GM18508 (cell line): ENCODE measurements around the gene CACNA1D.

Source experiments
- ATAC-seq: cut with Tn5 transposase; IDR thresholded peaks from one replicate; pipeline ENCODE4 v1.9.1; 2021; ENCODE audit warnings: moderate number of reproducible peaks; ENCODE audit not compliant: insufficient read depth, unreplicated experiment

CACNA1D gene

DNA sequence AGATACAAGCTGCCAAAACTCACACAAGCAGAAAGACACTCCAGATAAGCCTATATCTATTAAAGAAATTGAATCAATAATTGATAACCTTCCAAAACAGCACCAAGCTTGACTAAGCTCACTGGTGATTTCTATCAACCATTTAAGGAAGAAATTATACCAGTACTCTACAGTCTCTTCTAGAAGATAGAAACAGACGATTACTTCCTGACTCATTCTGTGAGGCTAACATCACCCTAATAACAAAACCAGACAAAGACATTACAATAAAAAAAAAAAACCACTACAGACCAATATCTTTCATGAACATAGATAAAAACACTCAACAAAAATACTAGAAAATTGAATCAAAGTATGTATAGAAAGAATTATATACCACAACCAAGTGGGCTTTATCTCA is 331.6 kb downstream of the CACNA1D start:
- no peak for ATAC-seq

DNA sequence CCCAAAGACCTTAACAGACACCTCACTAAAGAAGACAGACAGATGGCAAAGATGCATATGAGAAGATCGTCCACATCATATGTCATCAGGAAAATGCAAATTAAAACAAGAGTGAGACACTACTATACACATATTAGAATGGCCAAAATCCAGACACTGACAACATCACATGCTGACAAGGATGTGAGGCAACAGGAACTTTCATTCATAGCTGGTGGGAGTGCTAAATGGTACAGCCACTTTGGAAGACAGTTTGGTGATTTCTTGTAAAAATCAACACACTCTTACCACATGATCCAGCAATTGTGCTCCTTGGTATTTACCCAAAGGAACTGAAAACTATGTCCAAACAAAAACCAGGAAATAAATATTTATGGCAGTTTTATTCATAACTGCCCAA is 334.2 kb downstream of the CACNA1D start:
- no peak for ATAC-seq

DNA sequence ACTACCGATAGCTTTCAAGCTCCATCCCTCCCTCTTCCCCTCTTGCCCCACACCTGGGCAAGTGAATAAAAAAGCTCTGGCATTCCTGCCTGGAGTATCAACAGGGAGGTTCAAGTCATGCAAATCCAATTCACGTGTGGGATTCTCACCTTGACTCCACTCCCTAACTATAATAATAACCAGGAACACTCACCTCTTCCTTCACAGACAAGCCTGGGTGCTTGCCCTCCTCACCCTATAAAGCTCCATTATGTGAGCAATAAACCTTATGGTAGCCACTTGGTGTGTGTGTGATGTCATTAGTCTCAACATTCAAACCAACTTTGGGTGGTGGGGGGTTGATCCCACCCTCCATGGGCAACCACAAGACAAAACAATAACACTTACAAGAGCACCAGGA is 335.2 kb downstream of the CACNA1D start:
- no peak for ATAC-seq

DNA sequence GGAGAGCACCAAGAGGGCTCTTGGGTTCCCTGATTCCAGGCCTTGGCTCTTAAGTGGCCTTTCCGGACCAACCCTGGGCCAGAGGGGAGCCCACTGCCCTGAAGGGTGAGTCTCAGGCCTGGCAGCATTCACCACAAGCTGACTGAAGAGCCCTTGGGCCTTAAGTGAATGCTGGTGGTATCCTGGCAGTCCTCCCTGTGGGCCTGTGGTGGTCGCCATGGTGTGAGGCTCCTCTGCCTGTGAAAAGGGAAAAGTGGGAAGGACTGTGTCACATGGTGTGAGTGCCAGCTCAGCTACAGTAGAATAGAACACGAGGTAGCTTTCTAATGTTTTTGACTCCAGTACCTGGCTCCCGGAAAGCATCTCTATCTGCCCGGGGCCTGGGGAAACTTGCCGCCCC is 336.5 kb downstream of the CACNA1D start:
- no peak for ATAC-seq

DNA sequence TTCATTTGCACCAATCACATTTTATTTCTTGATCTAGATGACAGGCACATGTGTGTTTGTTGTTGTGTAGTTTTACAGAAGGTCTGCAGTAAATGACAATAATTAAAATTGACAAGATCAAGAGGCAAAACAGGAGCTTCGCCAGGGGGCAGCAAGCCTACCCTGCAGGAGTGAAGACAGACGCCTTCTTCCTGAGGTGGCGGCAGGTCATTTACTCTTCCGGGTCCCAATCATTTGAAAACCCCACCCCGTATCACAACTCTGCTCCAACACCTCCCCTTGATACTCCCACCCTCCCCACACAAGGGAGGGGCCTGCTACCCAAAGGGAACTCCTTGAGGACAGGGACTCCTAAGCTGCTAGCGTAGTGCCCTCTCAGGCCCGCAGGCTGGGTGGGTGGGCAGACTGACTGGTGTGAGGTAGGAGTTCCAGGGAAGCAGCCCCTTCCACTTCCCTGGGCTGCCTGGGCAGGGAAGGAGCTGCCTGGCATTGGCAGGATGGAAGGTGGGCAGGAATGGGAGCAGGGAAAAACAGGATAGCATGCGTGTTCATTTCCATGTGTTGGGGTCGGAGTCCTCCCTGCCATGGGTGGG is 338.7 kb downstream of the CACNA1D start:
- no peak for ATAC-seq

DNA sequence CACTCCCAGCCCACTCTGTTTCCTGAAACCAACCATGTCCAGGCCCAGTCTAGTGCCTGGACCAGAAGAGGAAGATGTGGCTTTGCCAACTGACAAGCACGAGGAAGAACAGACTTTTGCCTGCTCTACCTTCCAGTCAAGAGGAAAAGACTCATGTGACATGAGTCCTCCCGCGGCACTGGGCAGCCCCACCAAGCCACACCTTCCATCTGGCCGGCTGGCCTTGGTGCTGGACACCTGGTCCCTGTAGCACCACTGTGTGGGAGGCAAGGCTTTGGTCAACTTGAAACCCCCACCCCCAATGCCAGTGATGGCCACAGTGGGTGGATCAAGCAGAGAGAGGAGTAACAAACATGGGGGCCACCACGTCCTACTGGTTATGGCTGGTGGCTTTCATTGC is 339.3 kb downstream of the CACNA1D start:
- no peak for ATAC-seq

DNA sequence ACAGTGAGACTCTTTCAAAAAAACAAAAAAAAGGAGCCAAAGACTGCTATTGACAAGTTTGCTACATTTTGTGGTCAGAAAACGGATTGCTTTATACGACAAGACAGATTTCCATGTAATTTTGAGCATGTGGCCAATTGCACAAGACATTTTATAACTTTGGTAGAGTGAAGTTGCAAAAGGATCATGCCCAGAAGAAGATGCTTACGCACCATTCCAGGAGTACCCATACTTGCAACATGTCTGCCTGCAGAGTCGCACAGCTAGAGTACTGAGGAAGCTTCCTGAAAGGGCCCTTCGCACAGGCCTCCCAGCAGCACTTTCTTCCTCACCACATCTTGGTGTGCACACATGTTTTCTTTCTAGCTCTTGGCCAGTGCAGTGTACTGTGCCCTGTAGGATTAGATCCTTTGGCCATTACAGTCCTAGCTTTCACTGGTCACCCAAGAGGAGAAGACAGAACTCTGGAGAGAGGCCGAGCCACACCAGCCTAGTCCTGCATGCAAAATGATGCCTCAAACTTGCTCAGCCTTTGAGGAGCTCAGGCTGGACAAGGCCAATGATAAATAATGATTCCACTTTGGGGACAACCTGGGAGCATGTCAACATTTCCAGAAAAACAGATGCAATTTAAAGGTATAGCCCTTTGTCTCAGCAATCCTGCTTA is 340.2 kb downstream of the CACNA1D start:
- no peak for ATAC-seq

DNA sequence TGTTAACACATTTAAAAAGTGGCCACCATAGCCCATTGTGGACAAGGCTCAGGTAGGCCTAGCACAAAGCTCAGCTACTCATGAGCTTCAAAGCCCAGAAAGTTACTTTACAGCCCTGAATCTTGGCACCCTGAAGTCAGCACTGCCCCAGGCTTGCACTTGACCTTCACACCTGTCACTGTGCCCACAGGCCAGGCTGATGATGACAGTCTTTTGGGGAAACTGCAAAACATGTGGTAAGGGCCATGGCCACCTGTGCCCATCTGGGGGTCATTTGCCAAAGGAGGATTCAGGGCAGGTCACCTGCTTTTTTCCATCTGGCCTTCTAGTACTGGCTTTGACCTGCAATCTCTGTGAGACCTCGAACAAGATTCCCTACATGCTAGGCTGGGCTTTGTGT is 340.8 kb downstream of the CACNA1D start:
- ATAC-seq, result no peak

DNA sequence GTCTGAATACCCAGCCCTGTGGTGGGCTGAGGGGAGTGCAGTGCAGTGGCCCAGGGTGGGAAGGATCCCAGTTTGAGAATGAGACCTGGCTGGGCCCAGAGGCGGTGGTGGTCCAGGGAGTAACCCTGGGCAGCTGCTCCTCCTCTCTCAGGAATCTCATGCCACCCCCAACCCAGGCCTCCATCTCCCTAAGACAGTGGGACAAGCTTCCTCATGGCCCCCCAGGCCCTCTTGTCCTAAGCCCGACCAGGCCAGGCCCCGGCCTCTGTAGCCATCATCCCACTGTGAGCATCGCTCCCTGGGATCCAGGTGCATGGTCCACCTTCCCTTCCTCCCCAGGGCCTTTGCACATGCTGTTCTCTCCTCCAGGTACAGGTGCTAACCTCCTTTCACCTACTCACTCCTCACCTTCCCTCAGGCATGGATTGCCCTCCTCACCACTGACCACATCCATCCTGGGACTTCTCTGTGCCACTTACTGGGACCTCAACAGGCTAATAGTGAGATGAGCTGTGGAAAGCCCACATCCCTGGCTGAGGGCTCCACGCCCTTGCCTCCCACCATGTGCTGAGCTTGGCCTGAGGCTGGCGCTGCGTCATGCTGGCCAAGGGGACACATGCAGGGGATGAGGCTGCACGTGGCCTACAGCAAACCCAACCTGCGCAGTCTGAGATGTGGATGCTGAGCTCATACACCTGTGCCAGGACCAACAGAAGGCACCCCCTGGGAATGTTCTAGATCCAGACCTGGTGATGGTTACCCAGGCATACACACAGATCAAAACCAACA is 341.9 kb downstream of the CACNA1D start:
- ATAC-seq, result no peak

DNA sequence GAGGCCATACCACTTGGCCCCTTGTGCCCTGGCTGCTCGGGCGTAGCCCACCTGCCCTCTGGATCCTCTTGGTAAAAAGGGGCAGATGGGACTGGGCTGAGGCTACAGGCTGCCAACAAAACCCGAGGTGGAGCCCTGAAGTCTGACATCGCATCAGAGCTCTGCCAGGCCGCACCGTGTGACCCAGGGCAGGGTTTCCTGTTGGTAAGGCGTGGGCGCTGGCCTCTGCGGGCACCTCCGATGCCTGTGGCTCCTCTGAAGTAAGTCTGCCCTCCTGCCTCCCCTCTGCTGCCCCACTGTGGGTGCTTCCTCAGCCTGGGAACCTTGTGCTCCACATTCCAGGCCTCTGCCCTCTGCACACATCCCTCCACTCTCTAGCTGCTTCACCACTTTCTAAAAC is 342.9 kb downstream of the CACNA1D start:
- ATAC-seq, result no peak

DNA sequence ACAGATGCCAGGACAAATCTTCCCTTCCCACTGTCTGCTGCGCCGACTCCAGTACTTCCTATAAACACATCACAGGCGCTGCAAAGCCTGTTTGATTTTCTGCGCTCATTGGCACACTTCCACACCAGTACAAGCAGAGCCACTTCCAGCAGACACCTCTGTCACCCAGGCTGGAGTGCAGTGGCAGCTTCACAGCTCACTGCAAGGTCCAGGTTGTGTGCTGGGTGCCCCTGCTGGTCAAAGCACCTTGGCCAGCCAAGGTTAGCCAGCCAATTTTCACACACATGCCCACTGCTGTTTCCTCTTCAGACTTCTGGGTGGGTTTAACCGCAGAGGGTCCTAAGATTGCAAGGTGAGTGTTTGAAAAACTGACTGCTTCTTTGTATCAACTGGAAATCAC is 346.9 kb downstream of the CACNA1D start:
- ATAC-seq, result no peak

DNA sequence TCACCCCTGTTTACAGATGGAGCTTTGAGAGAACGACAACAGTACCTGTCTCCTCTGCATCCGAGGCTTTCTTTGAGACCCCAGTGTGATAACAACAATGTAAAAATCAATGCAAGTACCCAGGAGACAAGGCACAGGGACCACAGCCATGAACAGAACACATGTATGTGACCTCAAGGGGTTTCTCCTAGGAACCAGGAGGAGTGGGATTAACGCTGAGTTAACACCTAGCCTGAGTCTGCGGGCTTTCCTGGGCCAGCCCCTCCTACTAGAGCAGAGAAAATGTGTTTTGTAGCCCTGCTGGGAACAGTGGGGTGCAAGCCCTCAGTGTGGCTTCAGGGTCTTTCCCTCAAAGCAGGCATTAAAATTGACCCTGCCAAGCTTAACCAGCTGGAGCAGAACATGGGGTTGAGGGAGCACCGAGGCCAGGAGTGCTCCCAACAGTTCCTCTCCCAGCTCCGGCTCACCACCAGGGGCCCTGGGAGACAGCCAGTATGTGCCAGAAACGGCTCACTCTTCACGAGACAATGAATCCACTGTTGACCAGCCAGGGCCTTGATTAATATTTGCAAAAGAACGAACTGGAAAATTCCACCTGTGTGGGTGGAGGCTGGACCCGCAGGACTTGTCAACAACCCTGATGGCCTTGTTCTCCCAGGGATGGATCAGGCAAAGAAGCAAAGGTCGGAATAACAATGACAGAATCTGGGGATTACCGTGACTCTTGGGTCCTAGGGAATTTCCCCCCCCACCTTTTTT is 348.2 kb downstream of the CACNA1D start:
- ATAC-seq, result no peak

DNA sequence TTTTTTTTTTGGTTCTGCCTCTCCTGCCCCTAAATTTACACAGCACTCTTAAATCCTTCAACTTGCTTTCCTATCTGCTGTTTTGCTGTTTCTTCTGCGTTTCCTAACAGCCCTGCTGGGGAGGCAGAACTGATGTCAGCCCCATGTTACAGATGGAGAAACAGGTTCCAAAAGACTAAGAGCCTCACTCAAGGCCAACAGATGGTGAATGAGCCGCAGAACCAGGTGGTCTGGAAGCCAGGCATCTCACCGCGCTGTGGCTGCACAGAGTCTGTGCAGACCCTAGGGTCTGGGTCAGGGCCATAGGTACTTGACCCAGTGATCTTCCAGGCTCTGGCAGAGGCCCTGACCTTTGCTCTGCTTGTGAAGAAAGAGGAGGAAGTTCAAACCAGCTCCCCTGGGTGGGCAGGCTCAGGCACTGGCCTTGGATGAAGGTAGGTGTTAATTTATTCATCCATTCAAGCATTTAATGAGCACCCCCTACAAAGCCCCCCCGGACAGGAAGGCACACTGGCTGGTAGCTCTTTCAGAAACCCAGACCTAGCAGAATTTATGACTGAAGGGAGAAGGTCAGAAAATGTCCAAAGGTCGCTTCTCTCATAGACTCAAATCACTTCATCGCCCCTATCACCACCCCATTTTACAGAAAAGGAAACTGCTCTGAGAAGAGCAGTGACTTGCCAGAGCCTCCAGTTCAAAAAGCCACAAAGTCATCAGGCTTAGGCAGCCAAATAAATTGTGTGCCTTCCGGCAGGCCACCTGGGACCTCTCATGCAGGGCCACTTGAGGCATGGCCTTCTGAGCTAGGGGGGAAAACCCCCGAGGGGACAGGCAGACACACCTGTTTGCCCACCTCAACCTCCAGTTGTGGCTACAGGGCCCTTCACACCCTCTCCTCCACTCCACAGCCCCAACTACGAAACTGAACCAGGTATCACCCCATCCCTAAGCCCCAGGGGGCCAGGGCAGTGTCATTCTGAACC is 349.1 kb downstream of the CACNA1D start:
- peak; percentile 44 for ATAC-seq

DNA sequence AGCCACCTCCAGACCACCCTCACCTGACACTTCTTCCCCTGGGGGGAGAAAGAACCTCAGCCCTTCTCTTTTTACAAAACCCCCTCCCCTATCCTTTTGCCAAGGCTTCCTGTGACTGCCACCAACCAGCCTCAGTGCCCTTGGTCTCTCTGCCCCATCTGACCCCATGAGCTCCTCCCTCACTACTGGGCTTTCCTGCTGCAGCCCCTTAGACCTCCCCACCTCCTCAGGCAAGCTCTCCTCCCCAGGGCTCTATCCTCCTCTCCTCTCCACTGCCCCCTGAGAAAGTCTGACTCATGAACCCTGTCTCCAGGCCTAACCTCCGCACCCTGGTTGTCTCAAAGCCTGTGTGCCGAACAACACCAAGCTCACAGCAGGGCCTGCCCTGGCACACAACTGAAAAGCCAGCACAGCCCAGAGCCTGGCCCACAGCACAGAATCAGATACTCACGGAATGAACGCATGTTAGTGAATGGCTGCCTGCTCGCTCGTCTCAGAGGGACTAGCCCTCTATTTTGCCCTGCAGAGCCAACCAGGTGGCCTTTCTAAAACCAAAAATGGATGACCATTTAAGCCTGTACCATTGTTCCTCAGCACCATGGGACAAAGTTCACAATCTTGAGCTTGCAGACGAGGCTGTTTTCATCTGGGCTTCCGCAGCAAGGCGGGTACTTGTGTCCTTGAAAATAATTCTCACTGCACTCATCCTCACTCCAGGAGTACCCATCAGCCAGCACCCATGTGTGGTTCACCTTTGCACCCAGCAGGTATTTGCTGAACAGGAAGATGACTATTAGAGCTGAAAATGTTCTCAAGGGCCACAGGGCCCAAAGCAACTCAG is 350.1 kb downstream of the CACNA1D start:
- no peak for ATAC-seq

DNA sequence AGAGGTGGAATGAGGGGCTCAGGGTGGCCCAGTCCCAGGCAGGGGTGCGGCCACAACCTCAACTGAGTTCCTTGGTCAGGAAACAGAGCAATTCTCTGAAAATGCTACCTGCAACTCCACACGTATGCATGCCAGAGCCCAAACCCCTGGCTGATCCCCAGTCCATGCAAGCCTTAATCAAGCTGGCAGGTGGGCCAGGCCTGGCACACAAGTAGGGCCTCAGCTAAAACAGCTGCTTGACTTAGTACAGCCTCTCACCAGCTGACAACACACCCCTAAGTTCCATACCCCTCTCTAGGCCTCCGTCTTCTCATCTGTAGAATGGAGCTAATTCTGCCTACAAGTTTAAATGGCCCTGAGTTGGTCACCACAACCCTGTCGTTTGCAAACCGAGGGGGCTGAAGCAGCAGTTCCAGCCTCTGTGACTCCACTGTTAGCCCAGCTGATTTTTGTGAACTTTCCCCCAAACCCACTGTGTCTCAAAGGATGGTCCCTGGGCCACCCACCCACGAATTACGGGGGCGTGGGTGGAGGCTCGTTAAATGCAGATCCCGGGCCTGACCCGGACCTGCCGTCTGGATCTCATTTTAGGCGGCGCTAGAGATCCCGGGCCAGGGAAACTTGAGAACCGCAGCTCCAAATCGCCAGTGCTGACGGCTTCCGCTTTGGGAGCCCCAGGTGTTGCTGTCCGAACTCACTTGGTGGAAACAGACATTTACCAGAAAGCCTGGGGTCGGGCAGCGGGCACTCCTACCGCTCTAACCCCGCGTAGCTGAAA is 350.9 kb downstream of the CACNA1D start:
- ATAC-seq, result no peak

DNA sequence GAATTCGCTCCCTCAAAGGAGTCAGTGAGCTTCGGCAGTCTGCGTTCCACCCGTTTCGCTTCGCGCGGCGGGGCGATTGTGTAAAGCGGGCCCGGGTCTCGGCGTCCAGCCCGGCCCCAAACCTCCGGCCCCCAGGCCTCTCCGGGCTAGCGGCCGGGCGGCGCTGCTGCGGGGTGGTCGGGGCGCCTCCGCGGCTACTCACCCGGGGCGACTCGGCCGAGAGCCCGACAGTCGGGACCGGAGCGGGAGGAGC is 351.4 kb downstream of the CACNA1D start:
- ATAC-seq, result no peak

DNA sequence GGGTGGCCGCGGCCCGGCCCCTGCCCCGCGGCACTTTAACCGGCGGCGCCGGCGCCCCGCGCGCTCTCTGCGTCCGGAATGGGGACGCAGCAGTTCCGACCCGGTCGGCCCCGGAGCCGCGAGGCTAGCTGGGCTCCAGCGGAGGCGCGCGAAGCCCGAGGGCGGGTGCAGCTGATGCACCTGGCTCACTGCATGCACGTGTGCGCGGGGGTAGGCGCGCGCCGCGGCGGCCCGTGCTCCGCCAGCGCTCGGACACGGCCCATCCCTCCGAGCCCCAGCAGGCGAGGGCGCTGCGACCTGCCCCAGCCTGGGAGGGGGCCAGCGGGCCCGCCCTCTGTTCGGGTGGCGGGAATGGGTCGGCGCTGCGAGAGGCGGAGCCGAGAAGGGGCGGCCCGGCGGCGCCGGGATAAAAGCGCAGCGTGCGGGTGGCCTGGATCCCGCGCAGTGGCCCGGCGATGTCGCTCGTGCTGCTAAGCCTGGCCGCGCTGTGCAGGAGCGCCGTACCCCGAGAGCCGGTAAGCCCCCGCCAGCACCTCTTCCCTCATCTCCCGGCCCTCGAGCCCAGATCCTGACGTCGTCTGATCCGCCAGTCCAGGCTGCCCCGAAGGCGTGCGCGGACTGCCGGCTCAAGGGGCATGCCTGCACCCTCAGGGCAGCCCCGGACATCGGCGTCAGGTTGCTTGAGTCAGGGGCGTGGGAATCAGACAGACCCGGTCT is 351.9 kb downstream of the CACNA1D start, which contains the start of the genes CHDH and IL17RB:
Gene CHDH (minus strand): TSS at position 286 of the 717 bp plus-strand sequence. CDS start 22,411 bp downstream, outside the sequence.
Gene IL17RB (plus strand): TSS at position 435 of the 717 bp plus-strand sequence. CDS start 21 bp downstream, at position 456.
- ATAC-seq, result no peak

DNA sequence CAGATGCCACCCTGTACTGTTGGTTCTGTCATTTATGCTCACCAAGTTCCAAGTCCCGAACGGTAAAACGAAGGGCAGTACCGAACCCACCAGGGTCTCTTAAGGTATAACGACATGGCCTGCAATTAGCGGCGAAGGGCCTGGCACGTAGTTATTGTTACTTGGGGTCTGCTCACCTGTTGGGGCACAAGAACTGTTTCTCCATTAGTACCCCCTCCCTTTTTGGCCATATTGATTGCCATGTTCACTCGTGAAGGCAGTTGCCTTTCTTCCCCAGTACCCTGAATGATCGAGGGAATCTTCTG is 352.4 kb downstream of the CACNA1D start:
- ATAC-seq, result no peak
